Skin of body (tissue), 2 donors: ENCODE measurements around the gene GATAD2A. TPM values are rescaled to one million over a fixed set of nuclear protein-coding genes. Genes with fewer than 3 reads are reported as not detected.

Experiments
- small RNA-seq: library from RNA; depleted of rRNA; stranded (forward); fragments of <200 nt; gene quantifications from one replicate; pipeline ENCODE3, GENCODE V24; 2014; ENCODE audit warnings: low replicate concordance
- total RNA-seq: library from RNA; depleted of rRNA; stranded (reverse); fragments of >200 nt; gene quantifications from one replicate; pipeline ENCODE4 v1.2.3, GENCODE V29; 2014

The GATAD2A gene
- total RNA-seq, 1 donor from 2014 or later: 24.3 TPM

Small RNAs within 50 kb of the gene (small RNA-seq; reads per million reads assigned to genes)
- gene MIR640: not detected

Other genes starting within 250 kb of the GATAD2A start
- 0.49 TPM for gene MEF2B, start 235.4 kb upstream of the GATAD2A start, total RNA-seq
- 4.9 TPM for gene BORCS8, start 213.5 kb upstream of the GATAD2A start, total RNA-seq
- 34.1 TPM for gene RFXANK, start 213.4 kb upstream of the GATAD2A start, total RNA-seq
- 6.7 TPM for gene NR2C2AP, start 202.3 kb upstream of the GATAD2A start, total RNA-seq
- 0.49 TPM for gene NCAN, start 193.7 kb upstream of the GATAD2A start, total RNA-seq
- gene TM6SF2, start 132.4 kb upstream of the GATAD2A start, total RNA-seq: 0.39 TPM
- 26.6 TPM for gene SUGP1, start 85.2 kb upstream of the GATAD2A start, total RNA-seq
- 39.3 TPM for gene MAU2, start 84.8 kb upstream of the GATAD2A start, total RNA-seq
- 0.39 TPM for gene TSSK6, start 109.9 kb downstream of the GATAD2A start, total RNA-seq
- 102 TPM for gene NDUFA13, start 110.5 kb downstream of the GATAD2A start, total RNA-seq
- gene YJEFN3, start 123.2 kb downstream of the GATAD2A start, total RNA-seq: 0.69 TPM
- gene CILP2, start 132.6 kb downstream of the GATAD2A start, total RNA-seq: 0.49 TPM
- 5.0 TPM for gene PBX4, start 213.0 kb downstream of the GATAD2A start, total RNA-seq
- 4.9 TPM for gene LPAR2, start 222.5 kb downstream of the GATAD2A start, total RNA-seq
- gene GMIP, start 238.0 kb downstream of the GATAD2A start, total RNA-seq: 7.2 TPM